Measurements from ENCODE around the gene UFD1. TPM values are rescaled to one million over a fixed set of nuclear protein-coding genes. Genes with fewer than 3 reads are reported as not detected.
A peak's percentile ranks its signal among the peaks of the same experiment; 100 is the strongest.

Gene UFD1
- total and polyA plus RNA-seq, 2 donors (not counting 1 experiment from before 2014, with no cell fraction given), result 43.5 to 70.1 TPM

DNA sequence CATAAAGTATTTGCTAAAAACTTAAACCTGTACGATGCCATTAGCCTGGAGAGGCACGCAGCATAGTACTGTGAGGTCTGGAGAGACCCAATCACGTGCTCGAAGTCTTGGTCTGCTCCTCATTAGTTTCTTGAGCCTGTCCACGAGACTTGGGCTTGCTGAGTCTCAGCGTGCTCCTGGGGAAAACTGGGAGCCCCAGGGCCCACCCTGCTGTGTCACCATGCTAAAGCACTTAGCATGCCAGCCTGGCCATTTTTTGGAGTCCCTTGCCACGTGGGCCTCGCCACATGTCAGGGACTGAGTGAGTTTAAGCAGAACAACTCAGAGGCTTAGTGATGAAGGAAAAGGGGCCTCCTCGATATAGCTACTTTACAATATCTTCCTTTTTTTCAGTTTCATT, 3.3 kb upstream of the UFD1 start:
- peaks cover 18% of the 10 kb centered on the region for H3K4me1 Mint-ChIP-seq
- ChIA-PET POLR2A (interaction anchor here (0.6 kb wide), 1 partner anchor 297 kb away, joined by 3 read pairs; no protein-coding TSS in a partner anchor), CTCF (no interaction called here)
- Histone ChIP-seq H2AFZ (ENCODE audit: insufficient read depth, low read depth, low read length, poor library complexity, severe bottlenecking) (no peak overlapping the region), H3K4me3 (ENCODE audit: control extremely low read depth in 1 of 5, extremely low read depth in 1 of 5, insufficient read depth in 1 of 5, low read depth in 2 of 5, low read length in 4 of 5) (no peak overlapping the region), H3K4me1 (ENCODE audit: control insufficient read depth in 2 of 2, insufficient read depth in 2 of 2, low read length in 2 of 2) (peaks cover 13 to 19% of the 10 kb centered on the region in 2 donors), H3K9me3 (ENCODE audit: control extremely low read depth in 1 of 3, control insufficient read depth in 2 of 3, insufficient read depth in 1 of 3, low read length in 2 of 3) (no peaks in the 10 kb centered on the region), H4K20me1 (ENCODE audit: control insufficient read depth, insufficient read depth, low read length, poor library complexity, severe bottlenecking) (no peaks in the 10 kb centered on the region), H3K36me3 (replicated peaks in 1 of 2; ENCODE audit: control extremely low read depth in 1 of 2, control insufficient read depth in 1 of 2, extremely low read depth in 1 of 2, insufficient read depth in 2 of 2, low read length in 1 of 2) (no peaks in the 10 kb centered on the region), H3K27me3 (replicated peaks in 1 of 4; ENCODE audit: control extremely low read depth in 1 of 4, control insufficient read depth in 3 of 4, insufficient read depth in 4 of 4, low read length in 3 of 4) (no peaks in the 10 kb centered on the region), H3K9ac (ENCODE audit: low read length) (no peak overlapping the region), H3K4me2 (replicated peaks; ENCODE audit: low read depth, low read length, poor library complexity, severe bottlenecking) (no peak overlapping the region), H3K27ac (ENCODE audit: low read length in 2 of 2) (no peak overlapping the region), H3K79me2 (ENCODE audit: control insufficient read depth, insufficient read depth, low read length) (peaks cover 18% of the 10 kb centered on the region)
- intact Hi-C loops (cut with micrococcal nuclease), result no loop called here
- no peaks in the 10 kb centered on the region for H3K9me3 Mint-ChIP-seq (ENCODE audit: insufficient read depth)
- H3K27me3 Mint-ChIP-seq, result no peaks in the 10 kb centered on the region
- no peak overlapping the region for H3K4me3 Mint-ChIP-seq
- H3K27ac Mint-ChIP-seq, result no peak overlapping the region
- no peak for TF ChIP-seq EZH2 (IDR thresholded peaks at IDR 0.05; ENCODE audit: borderline replicate concordance, insufficient read depth, low read depth, low read length, poor library complexity, severe bottlenecking)
- TF ChIP-seq, protein P1, sequence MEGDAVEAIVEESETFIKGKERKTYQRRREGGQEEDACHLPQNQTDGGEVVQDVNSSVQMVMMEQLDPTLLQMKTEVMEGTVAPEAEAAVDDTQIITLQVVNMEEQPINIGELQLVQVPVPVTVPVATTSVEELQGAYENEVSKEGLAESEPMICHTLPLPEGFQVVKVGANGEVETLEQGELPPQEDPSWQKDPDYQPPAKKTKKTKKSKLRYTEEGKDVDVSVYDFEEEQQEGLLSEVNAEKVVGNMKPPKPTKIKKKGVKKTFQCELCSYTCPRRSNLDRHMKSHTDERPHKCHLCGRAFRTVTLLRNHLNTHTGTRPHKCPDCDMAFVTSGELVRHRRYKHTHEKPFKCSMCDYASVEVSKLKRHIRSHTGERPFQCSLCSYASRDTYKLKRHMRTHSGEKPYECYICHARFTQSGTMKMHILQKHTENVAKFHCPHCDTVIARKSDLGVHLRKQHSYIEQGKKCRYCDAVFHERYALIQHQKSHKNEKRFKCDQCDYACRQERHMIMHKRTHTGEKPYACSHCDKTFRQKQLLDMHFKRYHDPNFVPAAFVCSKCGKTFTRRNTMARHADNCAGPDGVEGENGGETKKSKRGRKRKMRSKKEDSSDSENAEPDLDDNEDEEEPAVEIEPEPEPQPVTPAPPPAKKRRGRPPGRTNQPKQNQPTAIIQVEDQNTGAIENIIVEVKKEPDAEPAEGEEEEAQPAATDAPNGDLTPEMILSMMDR (IDR thresholded peaks at IDR 0.05), result no peak
- DNase-seq, result no peak
- WGBS (ENCODE audit: insufficient coverage), result 98% methylated on average over 6 of the region's 9 CpGs
- ATAC-seq (ENCODE audit: low read depth), result no peak

GRCh38 chr22:19480789-19481188, 1.8 kb upstream of the UFD1 start:
- Histone ChIP-seq H3K27ac (ENCODE audit: low read length in 2 of 2) (no peak overlapping the region), H3K4me2 (replicated peaks; ENCODE audit: low read depth, low read length, poor library complexity, severe bottlenecking) (no peak overlapping the region), H3K4me3 (ENCODE audit: control extremely low read depth in 1 of 5, extremely low read depth in 1 of 5, insufficient read depth in 1 of 5, low read depth in 2 of 5, low read length in 4 of 5) (no peak overlapping the region), H2AFZ (ENCODE audit: insufficient read depth, low read depth, low read length, poor library complexity, severe bottlenecking) (no peak overlapping the region), H3K9me3 (ENCODE audit: control extremely low read depth in 1 of 3, control insufficient read depth in 2 of 3, insufficient read depth in 1 of 3, low read length in 2 of 3) (no peaks in the 10 kb centered on the region), H4K20me1 (ENCODE audit: control insufficient read depth, insufficient read depth, low read length, poor library complexity, severe bottlenecking) (peaks cover 7% of the 10 kb centered on the region), H3K36me3 (replicated peaks in 1 of 2; ENCODE audit: control extremely low read depth in 1 of 2, control insufficient read depth in 1 of 2, extremely low read depth in 1 of 2, insufficient read depth in 2 of 2, low read length in 1 of 2) (peaks cover 0 to 1% of the 10 kb centered on the region in 2 experiments), H3K27me3 (replicated peaks in 1 of 4; ENCODE audit: control extremely low read depth in 1 of 4, control insufficient read depth in 3 of 4, insufficient read depth in 4 of 4, low read length in 3 of 4) (no peaks in the 10 kb centered on the region), H3K4me1 (ENCODE audit: control insufficient read depth in 2 of 2, insufficient read depth in 2 of 2, low read length in 2 of 2) (peaks cover 16 to 20% of the 10 kb centered on the region in 2 donors), H3K79me2 (ENCODE audit: control insufficient read depth, insufficient read depth, low read length) (peaks cover 30% of the 10 kb centered on the region), H3K9ac (ENCODE audit: low read length) (no peak overlapping the region)
- no peak for ATAC-seq (ENCODE audit: low read depth)
- TF ChIP-seq, protein P1 (IDR thresholded peaks at IDR 0.05), result no peak
- no peak for TF ChIP-seq EZH2 (IDR thresholded peaks at IDR 0.05; ENCODE audit: borderline replicate concordance, insufficient read depth, low read depth, low read length, poor library complexity, severe bottlenecking)
- no peaks in the 10 kb centered on the region for H3K27me3 Mint-ChIP-seq
- H3K9me3 Mint-ChIP-seq (ENCODE audit: insufficient read depth), result no peaks in the 10 kb centered on the region
- H3K4me1 Mint-ChIP-seq, result peaks cover 23% of the 10 kb centered on the region
- H3K27ac Mint-ChIP-seq, result no peak overlapping the region
- H3K4me3 Mint-ChIP-seq, result peak overlapping the region; percentile 98
- no peak for DNase-seq
- ChIA-PET CTCF (interaction anchor here (1.2 to 5.5 kb wide), 2 partner anchors 14 to 150 kb away, joined by 3 to 29 read pairs; no protein-coding TSS in a partner anchor), POLR2A (no interaction called here)
- intact Hi-C loops (cut with micrococcal nuclease), result no loop called here
- no CpG with 5 or more reads among the region's 10 CpGs for WGBS (ENCODE audit: insufficient coverage)
